HG03045 (cell line): ENCODE measurements around the gene NARS2.

Experiments
- ATAC-seq: cut with Tn5 transposase; IDR thresholded peaks from one replicate; pipeline ENCODE4 v1.9.1; 2021; ENCODE audit warnings: mild to moderate bottlenecking, moderate library complexity; ENCODE audit not compliant: unreplicated experiment

The NARS2 gene

GRCh38 chr11:78417175-78417887 is 157.3 kb downstream of the NARS2 start, which contains the start of gene GAB2:
Gene GAB2 (minus strand): TSS chr11:78417820. CDS start chr11:78417720, 100 bp downstream.
- peak; percentile 9 for ATAC-seq

- ATAC-seq: peak; percentile 58
Observed at GRCh38 chr11:78416285-78417174, 158.1 kb downstream of the NARS2 start.

- ATAC-seq: no peak
Observed at GRCh38 chr11:78415338-78415737, 159.3 kb downstream of the NARS2 start.

- ATAC-seq: no peak
Observed at GRCh38 chr11:78414321-78415051, 160.2 kb downstream of the NARS2 start.

- no peak for ATAC-seq
Observed at GRCh38 chr11:78408619-78409018, 166.0 kb downstream of the NARS2 start.

- no peak for ATAC-seq
Observed at GRCh38 chr11:78406568-78407196, 168.0 kb downstream of the NARS2 start.

GRCh38 chr11:78405805-78406204 is 168.9 kb downstream of the NARS2 start:
- ATAC-seq: no peak

GRCh38 chr11:78403781-78404180 is 170.9 kb downstream of the NARS2 start:
- no peak for ATAC-seq

- ATAC-seq: no peak
Observed at GRCh38 chr11:78402847-78403246, 171.8 kb downstream of the NARS2 start.

- no peak for ATAC-seq
Observed at GRCh38 chr11:78400702-78401101, 174.0 kb downstream of the NARS2 start.

- ATAC-seq: no peak
Observed at GRCh38 chr11:78400116-78400515, 174.5 kb downstream of the NARS2 start.

- ATAC-seq: no peak
Observed at GRCh38 chr11:78399136-78399535, 175.5 kb downstream of the NARS2 start.

- no peak for ATAC-seq
Observed at GRCh38 chr11:78398715-78399114, 175.9 kb downstream of the NARS2 start.

- no peak for ATAC-seq
Observed at GRCh38 chr11:78397398-78397797, 177.3 kb downstream of the NARS2 start.

GRCh38 chr11:78395597-78395996 is 179.1 kb downstream of the NARS2 start:
- ATAC-seq: no peak

- ATAC-seq: no peak
Observed at GRCh38 chr11:78392854-78393253, 181.8 kb downstream of the NARS2 start.

GRCh38 chr11:78391424-78391823 is 183.2 kb downstream of the NARS2 start:
- ATAC-seq: no peak

- ATAC-seq: no peak
Observed at GRCh38 chr11:78390809-78391208, 183.9 kb downstream of the NARS2 start.

GRCh38 chr11:78386215-78386941 is 188.3 kb downstream of the NARS2 start:
- ATAC-seq: no peak
